HG03025 (cell line): ENCODE data around the gene AAK1.
"Not testable (repeated sequence)": the region's sequence is repeated elsewhere in the genome, so short reads cannot be mapped to it uniquely, and the experiment has no call there.

Experiments used
- ATAC-seq: cut with Tn5 transposase; IDR thresholded peaks from one replicate; pipeline ENCODE4 v1.9.1; 2021; ENCODE audit warnings: mild to moderate bottlenecking, moderate library complexity; ENCODE audit not compliant: unreplicated experiment, low FRiP score

Gene AAK1

GRCh38 chr2:69628325-69629021 is 15.1 kb downstream of the AAK1 start:
- no peak for ATAC-seq

GRCh38 chr2:69625078-69625795 is 18.3 kb downstream of the AAK1 start:
- ATAC-seq: no peak

- no peak for ATAC-seq
These were observed 18.9 kb downstream of the AAK1 start for GRCh38 chr2:69624611-69625010.

GRCh38 chr2:69624131-69624530 is 19.4 kb downstream of the AAK1 start:
- no peak for ATAC-seq

GRCh38 chr2:69623236-69623635 is 20.3 kb downstream of the AAK1 start:
- no peak for ATAC-seq

DNA sequence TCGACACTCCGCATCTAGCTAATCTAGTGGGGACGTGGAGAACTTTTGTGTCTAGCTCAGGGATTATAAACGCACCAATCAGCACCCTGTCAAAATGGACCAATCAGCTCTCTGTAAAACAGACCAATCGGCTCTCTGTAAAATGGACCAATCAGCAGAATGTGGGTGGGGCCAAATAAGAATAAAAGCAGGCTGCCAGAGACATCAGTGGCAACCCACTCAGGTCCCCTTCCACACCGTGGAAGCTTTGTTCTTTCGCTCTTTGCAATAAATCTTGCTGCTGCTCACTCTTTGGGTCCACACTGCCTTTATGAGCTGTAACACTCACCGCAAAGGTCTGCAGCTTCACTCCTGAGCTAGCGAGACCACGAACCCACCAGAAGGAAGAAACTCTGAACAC is 20.7 kb downstream of the AAK1 start:
- ATAC-seq: not testable (repeated sequence)

DNA sequence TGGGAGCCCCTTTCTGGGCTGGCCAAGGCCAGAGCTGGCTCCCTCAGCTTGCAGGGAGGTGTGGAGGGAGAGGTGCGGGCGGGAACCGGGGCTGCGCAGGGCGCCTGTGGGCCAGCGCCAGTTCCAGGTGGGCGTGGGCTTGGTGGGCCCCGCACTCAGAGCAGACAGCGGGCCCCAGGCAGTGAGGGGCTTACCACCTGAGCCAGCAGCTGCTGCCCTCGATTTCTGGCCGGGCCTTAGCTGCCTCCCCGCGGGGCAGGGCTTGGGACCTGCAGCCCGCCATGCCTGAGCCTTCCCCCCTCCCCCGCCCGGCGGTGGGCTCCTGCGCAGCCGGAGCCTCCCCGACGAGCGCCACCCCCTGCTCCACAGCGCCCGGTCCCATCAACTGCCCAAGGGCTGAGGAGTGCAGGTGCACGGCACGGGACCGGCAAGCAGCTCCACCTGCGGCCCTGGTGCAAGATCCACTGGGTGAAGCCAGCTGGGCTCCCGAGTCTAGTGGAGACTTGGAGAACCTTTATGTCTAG is 21.5 kb downstream of the AAK1 start:
- not testable (repeated sequence) for ATAC-seq

DNA sequence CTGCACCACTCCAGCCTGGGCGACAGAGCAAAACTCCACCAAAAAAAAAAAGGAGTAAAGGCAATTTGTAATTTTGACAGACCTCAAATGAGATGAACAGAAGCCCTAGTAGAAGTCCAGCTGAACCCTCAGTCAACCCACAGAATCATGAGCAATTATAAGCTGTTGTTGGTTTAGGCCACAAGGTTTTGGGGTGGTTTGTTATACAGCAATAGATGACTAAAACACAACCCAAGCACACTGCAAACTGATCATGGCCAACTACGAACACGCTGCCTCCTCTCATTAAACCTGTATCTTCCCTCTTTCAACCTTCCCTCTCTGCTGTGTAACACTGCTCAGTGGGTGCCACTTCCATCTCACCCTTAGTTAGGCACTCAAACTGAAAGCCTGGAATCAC is 22.1 kb downstream of the AAK1 start:
- ATAC-seq: no peak

GRCh38 chr2:69620870-69621269 is 22.7 kb downstream of the AAK1 start:
- no peak for ATAC-seq

DNA sequence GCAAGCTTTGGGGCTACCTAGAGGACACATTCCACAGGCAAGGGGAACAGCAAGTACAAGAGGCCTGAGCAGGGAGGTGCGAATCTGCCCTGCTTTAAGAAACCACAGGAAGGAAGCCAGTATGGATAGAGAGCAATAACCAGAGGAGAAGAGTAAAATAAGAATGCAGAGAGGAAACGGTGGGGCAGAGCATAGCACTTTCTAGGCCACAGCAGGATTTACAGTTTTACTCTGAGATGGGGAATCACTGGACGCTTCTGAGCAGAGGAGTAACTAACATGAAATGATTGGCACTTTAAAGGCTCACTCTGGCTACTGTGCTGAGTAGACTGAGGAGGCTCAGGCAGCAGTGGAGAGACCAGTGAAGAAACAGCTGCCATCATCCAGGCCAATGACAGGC is 23.8 kb downstream of the AAK1 start:
- no peak for ATAC-seq

GRCh38 chr2:69618362-69618761 is 25.2 kb downstream of the AAK1 start:
- ATAC-seq: no peak

DNA sequence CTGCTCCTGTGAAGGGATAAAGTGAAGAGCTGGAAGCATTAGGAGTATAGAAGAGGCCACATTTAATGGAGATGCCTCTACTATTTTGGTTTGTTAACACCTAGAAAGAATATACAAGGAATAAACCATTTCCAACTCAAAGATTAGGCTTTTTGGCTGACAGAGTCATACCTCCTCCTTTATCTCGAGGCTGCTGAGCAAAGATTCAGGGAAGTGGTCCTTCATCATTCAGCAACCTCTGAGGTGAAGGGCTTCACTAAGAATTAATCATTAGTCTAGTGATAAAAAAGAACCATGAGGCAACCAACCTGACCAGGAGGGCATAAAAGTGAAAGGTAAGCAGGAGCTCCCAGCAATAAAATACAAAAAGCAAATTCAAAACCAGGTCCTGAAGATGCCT is 25.8 kb downstream of the AAK1 start:
- no peak for ATAC-seq

- no peak for ATAC-seq
These were observed 26.8 kb downstream of the AAK1 start for GRCh38 chr2:69616755-69617154.

DNA sequence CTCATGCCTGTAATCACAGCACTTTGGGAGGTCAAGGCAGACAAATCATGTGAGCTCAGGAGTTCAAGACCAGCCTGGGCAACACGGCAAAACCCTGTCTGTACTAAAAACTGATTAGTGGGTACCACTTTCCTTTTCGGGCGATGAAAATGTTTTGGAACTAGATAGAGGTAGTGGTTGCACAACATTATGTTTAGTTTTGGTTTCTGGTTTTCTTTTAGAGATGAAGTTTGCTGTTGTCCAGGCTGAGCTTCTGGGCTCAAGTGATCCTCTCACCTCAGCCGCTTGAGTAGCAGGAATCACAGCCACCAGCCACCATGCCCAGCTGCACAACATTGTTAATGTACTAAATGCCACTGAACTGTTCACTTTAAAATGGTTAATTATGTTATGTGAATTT is 27.6 kb downstream of the AAK1 start:
- ATAC-seq: no peak

DNA sequence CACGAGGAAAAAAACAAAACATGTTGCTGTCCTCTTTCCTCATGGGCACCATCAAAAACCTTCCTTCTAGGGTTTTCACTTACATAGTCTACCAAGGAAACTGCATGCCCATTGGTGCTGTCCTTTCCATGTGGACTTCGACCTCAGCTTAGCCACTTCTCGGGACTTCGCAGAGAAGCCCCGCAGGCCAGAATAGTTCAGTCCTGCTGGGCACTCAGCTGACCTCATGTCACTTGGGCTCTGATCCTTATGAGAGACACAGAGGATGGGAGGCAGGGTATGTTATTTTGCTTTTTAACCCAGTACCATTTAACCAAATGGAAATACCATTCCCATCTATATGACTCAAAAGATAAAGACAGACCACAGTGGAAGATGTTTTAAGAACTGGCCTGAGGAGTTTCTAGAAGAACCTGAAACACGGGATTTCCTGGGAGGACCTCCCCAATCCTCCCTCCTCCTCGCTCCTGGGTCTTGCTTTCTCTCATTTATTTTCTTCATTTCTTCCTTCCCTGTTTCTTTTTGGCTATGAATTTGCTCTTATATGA is 28.4 kb downstream of the AAK1 start:
- no peak for ATAC-seq

DNA sequence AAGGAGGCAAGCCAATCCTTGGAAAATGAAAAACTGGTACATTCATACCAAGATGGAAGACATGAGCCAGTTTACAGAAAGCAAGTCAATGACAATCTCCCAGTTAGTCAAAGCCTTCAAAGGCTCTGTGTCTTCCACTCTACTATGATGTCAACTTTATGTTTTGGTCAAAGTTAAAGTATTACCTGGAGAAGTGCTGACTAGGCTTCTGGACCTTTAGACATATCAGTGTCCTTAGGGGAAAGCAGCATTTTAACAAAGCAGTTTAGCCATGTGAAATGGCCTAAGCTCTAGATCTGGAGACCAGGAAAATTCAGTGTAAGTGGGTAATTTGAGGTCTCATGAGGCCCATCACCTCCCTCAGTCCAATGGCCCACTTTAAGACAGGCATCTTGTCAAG is 30.8 kb downstream of the AAK1 start:
- ATAC-seq: no peak

- ATAC-seq: no peak
These were observed 31.3 kb downstream of the AAK1 start for GRCh38 chr2:69612200-69612599.

DNA sequence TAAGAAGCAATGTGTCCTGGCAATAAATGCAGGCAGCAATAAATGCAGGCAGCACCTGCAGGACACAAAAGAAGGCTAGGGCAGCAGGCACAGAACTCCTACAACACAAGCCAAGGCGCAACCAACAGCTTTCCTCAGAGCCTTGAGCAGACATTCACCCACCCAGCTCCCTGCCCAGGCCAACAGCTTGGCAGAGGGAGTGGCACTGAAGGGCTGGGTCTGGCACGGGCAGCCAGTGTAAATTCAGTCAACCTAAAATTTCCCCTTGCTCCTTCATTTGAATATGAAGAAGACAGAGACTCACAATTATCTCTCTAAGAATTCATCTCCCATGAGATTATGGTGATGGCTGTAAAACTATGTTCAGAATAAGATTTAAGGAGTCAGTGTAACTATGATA is 35.4 kb downstream of the AAK1 start:
- no peak for ATAC-seq

DNA sequence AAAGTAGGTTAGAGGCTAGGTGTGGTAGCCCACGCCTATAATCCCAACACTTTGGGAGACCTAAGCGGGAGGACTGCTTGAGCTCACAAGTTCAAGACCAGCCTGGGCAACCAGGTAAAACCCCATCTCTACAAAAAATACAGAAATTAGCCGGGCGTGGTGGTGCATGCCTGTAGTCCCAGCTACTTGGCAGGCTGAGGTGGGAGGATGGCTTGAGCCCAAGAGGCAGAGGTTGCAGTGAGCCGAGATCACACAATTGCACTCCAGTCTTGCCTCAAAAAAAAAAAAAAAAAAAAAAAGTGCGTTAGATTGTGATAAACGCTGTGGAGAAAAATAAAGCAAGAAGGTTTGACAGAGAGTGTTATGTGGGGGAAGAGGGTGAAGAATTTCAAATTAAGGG is 36.8 kb downstream of the AAK1 start:
- ATAC-seq: not testable (repeated sequence)

GRCh38 chr2:69605284-69605683 is 38.3 kb downstream of the AAK1 start:
- no peak for ATAC-seq

- no peak for ATAC-seq
These were observed 38.7 kb downstream of the AAK1 start for GRCh38 chr2:69604836-69605235.
